GM10248 (cell line): Measurements from ENCODE around the gene CYP46A1.

Experiments used
- CTCF ChIA-PET: fragments of 300-600 bp; sonication (Branson Sonifier 250); formaldehyde crosslinking; extraction: SDS; loops from one replicate; lab custom pipeline; 2021; ENCODE audit warnings: antibody characterized with exemption; lab: Yijun Ruan, JAX
- POLR2A ChIA-PET: fragments of 350-650 bp; sonication (Branson Sonifier 250); formaldehyde crosslinking; extraction: SDS; loops from one replicate; lab custom pipeline; 2020; ENCODE audit warnings: antibody characterized with exemption; lab: Yijun Ruan, JAX
- DNase-seq: peaks from one replicate; pipeline ENCODE4 v3.0.0; 2012; ENCODE audit errors: extremely low spot score
- CTCF ChIP-seq: IDR thresholded peaks from 2 replicates; pipeline ENCODE4 v1.5.1; 2012; ENCODE audit warnings: mild to moderate bottlenecking, low read depth; ENCODE audit errors: extremely low read depth, missing control alignments, control extremely low read depth

The CYP46A1 gene

GRCh38 chr14:99720941-99721791, 37.1 kb downstream of the CYP46A1 start:
- CTCF ChIA-PET, result interaction anchor here (1.3 kb wide), 1 partner anchor 9 kb away, joined by 8 read pairs; no protein-coding TSS in a partner anchor

GRCh38 chr14:99721792-99722516, 37.9 kb downstream of the CYP46A1 start:
- TF ChIP-seq CTCF, result no peak
- CTCF ChIA-PET, result interaction anchor here (1.3 kb wide), 1 partner anchor 9 kb away, joined by 8 read pairs; no protein-coding TSS in a partner anchor
- DNase-seq, result no peak
- POLR2A ChIA-PET, result no interaction called here

More at GRCh38 chr14:99720941-99721791, 37.1 kb downstream of the CYP46A1 start:
- POLR2A ChIA-PET, result no interaction called here
- DNase-seq, result no peak
- TF ChIP-seq CTCF, result no peak

GRCh38 chr14:99722741-99723140, 38.6 kb downstream of the CYP46A1 start:
- ChIA-PET POLR2A (no interaction called here), CTCF (no interaction called here)
- DNase-seq, result no peak
- no peak for TF ChIP-seq CTCF

GRCh38 chr14:99724196-99724891, 40.2 kb downstream of the CYP46A1 start:
- ChIA-PET CTCF (no interaction called here), POLR2A (no interaction called here)
- no peak for DNase-seq
- no peak for TF ChIP-seq CTCF

GRCh38 chr14:99724939-99725773, 41.1 kb downstream of the CYP46A1 start:
- TF ChIP-seq CTCF, result no peak
- no peak for DNase-seq
- ChIA-PET POLR2A (no interaction called here), CTCF (interaction anchor here (0.9 kb wide), 1 partner anchor 10 kb away, joined by 3 read pairs; no protein-coding TSS in a partner anchor)
